Measurements from ENCODE around the gene FAF1. TPM values are rescaled to one million over a fixed set of nuclear protein-coding genes. Genes with fewer than 3 reads are reported as not detected.

Gene FAF1
- total RNA-seq, 4 donors from 2014 or later: 33.8 to 55.8 (median 45.6) TPM

DNA sequence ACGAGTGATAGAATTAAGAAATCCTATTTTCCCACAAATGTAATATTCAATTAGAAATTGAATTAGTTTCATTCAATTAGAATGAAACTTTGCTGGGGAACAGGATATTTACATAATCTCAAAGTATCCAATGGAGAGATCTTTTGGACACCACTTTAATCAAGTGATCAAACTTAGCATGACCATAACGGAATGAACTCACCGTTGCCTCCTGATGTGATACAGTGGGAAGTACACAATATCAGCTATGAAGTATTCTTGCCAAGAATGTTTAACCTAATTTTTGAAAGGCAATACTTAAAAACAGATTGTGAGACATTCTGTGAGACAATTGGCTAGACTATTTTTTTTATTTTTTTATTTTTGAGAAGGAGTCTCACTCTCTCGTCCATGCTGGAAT lies 26.6 kb upstream of the FAF1 start:
- DNase-seq (ENCODE audit: low spot score in 2 of 2): no peak
- H3K4me3 ChIP-seq (ENCODE audit: low read depth, poor library complexity, severe bottlenecking): no peak overlapping the region
- intact Hi-C loops (cut with DNase I; ENCODE audit: low total_unique reads): no loop called here
- 70 to 77% methylated on average over 4 of the region's 4 CpGs for WGBS, 2 donors
- TF ChIP-seq, protein P1, sequence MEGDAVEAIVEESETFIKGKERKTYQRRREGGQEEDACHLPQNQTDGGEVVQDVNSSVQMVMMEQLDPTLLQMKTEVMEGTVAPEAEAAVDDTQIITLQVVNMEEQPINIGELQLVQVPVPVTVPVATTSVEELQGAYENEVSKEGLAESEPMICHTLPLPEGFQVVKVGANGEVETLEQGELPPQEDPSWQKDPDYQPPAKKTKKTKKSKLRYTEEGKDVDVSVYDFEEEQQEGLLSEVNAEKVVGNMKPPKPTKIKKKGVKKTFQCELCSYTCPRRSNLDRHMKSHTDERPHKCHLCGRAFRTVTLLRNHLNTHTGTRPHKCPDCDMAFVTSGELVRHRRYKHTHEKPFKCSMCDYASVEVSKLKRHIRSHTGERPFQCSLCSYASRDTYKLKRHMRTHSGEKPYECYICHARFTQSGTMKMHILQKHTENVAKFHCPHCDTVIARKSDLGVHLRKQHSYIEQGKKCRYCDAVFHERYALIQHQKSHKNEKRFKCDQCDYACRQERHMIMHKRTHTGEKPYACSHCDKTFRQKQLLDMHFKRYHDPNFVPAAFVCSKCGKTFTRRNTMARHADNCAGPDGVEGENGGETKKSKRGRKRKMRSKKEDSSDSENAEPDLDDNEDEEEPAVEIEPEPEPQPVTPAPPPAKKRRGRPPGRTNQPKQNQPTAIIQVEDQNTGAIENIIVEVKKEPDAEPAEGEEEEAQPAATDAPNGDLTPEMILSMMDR (IDR thresholded peaks at IDR 0.05): no peak
- no peak for TF ChIP-seq POLR2A (IDR thresholded peaks at IDR 0.05)

DNA sequence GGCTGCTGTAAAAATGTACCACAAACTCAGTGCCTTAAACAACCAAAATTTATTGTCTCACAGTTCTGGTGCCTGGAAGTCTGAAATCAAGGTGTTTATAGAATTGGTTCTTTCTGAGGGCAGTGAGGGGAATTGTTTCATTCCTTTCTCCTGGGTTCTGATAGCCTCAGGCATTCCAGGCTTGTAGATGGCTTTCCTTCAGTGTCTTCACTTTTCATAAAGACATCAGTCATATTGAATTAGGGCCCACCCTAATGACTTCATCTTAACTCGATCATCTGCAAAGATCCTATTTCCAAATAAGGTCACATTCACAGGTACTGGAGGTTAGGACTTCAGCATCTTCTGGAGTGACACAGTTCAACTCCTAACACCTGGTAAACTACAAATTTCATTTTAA lies 25.0 kb upstream of the FAF1 start:
- intact Hi-C loops (cut with DNase I; ENCODE audit: low total_unique reads): no loop called here
- 14 to 19% methylated on average over 1 of the region's 1 CpG for WGBS, 2 donors
- TF ChIP-seq, protein P1 (IDR thresholded peaks at IDR 0.05): no peak
- TF ChIP-seq POLR2A (IDR thresholded peaks at IDR 0.05): no peak
- DNase-seq (ENCODE audit: low spot score in 2 of 2): no peak
- no peak overlapping the region for H3K4me3 ChIP-seq (ENCODE audit: low read depth, poor library complexity, severe bottlenecking)

DNA sequence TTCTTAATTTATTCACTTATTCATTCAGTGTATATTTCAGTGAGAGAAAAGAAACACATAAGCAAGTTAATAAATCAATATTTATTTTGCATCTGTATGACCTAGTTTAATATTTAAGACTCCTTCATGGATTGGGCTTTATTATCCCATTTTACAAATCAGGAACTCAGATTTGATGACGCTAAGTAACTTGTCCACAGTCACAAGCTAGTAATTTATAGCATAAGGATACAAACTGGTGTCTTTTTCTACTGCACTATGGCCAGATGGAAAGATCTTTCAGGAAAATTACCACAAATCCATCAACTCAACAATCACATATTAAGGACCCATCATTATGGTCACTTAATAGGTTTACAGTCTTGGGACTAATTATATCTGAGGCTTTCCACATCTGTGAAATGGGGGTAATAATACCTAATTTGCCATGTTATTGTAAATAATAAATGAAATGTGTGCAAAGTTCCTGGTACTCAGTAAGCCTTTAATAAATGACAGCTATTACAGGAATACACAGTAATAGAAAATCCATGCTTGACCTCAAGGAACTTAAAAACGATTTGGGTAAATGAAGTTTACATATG lies 23.2 kb upstream of the FAF1 start:
- intact Hi-C loops (cut with DNase I; ENCODE audit: low total_unique reads): loop anchor here (5.0 kb wide), 1 partner anchor 579 kb away; no protein-coding TSS in a partner anchor
- TF ChIP-seq, protein P1 (IDR thresholded peaks at IDR 0.05): no peak
- no peak for TF ChIP-seq POLR2A (IDR thresholded peaks at IDR 0.05)
- H3K4me3 ChIP-seq (ENCODE audit: low read depth, poor library complexity, severe bottlenecking): no peak overlapping the region
- 48 to 60% methylated on average over 2 of the region's 2 CpGs for WGBS, 2 donors
- DNase-seq (ENCODE audit: low spot score in 2 of 2): no peak

DNA sequence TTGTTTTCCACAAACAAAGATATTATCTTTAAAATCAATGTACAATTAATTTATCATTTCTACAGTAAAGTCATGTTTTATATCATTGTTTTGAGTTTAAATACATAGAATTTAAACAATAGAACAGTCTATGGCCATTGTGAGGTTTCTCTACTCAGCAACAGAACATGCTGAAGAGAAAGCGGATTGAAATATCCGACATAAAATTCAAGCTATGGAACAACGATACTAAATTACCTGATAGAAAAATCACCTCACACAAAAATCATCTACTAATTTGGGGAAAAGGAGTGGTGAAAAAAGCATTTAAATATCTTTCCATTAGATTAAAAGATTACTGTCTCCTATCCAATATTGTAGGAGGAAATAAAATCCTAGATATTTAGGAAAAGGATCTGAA lies 22.5 kb upstream of the FAF1 start:
- intact Hi-C loops (cut with DNase I; ENCODE audit: low total_unique reads): loop anchor here (5.0 kb wide), 1 partner anchor 580 kb away; no protein-coding TSS in a partner anchor

DNA sequence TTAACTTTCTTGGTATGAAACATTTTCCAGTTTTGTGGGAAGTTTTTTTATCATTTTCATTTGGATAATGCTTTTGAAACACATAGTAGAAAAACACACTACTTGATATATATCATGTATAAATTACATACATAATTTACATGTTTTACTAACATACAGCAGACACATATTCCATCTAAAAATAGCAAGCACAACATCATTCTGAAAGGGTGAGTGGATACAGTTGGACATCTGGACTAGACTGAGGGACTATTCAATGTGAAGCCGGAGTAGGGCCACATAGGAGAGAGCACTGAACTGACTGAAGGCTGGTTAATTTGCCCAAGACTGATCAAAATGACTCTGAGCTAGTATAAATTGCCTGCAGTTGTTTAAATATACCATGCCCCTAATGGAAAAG lies 21.7 kb upstream of the FAF1 start:
- no peak for DNase-seq (ENCODE audit: low spot score in 2 of 2)
- intact Hi-C loops (cut with DNase I; ENCODE audit: low total_unique reads): loop anchor here (5.0 kb wide), 1 partner anchor 581 kb away; no protein-coding TSS in a partner anchor
- TF ChIP-seq, protein P1 (IDR thresholded peaks at IDR 0.05): no peak
- TF ChIP-seq POLR2A (IDR thresholded peaks at IDR 0.05): no peak
- 69 to 92% methylated on average over 1 of the region's 1 CpG for WGBS, 2 donors
- no peak overlapping the region for H3K4me3 ChIP-seq (ENCODE audit: low read depth, poor library complexity, severe bottlenecking)

More for the DNA sequence above, 22.5 kb upstream of the FAF1 start:
- no peak overlapping the region for H3K4me3 ChIP-seq (ENCODE audit: low read depth, poor library complexity, severe bottlenecking)
- 90 to 92% methylated on average over 3 of the region's 3 CpGs for WGBS, 2 donors
- no peak for TF ChIP-seq POLR2A (IDR thresholded peaks at IDR 0.05)
- TF ChIP-seq, protein P1 (IDR thresholded peaks at IDR 0.05): no peak
- DNase-seq (ENCODE audit: low spot score in 2 of 2): no peak

DNA sequence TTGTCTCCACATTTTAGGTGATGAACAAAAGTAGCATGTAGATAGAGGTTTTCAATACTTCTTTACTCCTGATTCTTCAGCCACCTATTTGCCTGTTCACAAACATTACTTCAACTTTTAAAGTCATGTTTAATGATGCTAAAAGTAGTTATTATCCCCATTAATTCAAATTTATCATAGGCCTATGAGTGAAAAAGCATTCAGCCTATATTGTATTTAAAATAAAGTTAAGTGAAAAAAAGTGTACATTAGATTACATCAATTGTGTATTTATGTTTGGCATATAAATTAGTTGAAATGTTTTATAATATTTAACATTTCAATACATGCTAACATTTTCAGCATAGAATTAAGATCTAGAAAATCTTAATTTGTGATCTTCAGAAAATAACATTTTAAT lies 20.4 kb upstream of the FAF1 start:
- H3K4me3 ChIP-seq (ENCODE audit: low read depth, poor library complexity, severe bottlenecking): no peak overlapping the region
- intact Hi-C loops (cut with DNase I; ENCODE audit: low total_unique reads): loop anchor here (5.0 kb wide), 1 partner anchor 582 kb away; no protein-coding TSS in a partner anchor
- TF ChIP-seq, protein P1 (IDR thresholded peaks at IDR 0.05): no peak
- no peak for TF ChIP-seq POLR2A (IDR thresholded peaks at IDR 0.05)

More for the DNA sequence above, 20.4 kb upstream of the FAF1 start:
- no peak for DNase-seq (ENCODE audit: low spot score in 2 of 2)

All from lower leg skin (tissue), 4 donors.